GM21528 (cell line): ENCODE results near the gene MTHFR.

Source experiments
- ATAC-seq: cut with Tn5 transposase; IDR thresholded peaks from one replicate; pipeline ENCODE4 v1.9.1; 2021; ENCODE audit warnings: mild to moderate bottlenecking, moderate library complexity; ENCODE audit not compliant: unreplicated experiment, low FRiP score

Gene MTHFR

DNA sequence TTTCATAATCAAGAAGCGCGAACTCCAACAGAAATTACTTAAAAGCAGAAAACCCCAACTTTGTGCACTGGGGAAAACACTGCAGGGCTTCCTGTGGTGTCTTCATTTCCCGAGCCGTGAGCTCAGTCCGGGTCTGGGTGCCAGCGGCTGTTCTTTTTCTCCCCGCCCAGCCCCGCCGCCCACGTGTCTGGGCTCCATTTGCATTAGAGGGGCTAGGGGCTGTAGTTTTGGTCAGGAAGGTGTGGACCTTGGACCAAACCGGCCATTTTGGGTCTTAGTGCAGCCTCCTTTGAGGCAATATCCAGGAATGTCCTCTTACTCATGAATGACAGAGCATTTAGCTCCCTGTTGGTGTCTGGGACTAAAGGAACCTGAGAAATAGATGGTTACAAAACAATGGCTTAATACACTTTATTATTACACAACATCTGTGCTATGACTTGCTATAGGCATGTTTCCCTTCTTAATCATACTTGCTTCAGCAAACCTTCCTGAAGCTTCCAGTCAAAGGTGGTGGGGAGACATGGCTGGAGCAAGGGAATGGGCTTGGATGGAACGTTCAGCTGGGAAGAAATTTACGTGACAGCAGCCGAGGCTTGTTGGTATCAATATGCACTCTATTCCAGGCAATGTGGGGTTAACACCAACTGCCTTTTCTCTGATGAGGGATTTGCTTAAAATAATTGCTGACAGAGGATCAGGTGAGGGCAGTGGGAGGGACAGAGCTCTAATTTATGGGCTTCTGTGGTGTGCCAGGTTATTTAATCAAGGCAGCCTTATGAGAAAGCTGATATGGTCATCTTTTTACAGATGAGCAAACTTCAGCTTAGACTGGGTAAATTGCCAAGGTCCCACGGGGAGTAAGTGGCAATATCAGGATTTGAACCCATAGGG lies 68.8 kb downstream of the MTHFR start:
- ATAC-seq: peak; percentile 25

GRCh38 chr1:11735854-11736745 lies 69.7 kb downstream of the MTHFR start, which contains the start of gene AGTRAP:
TSS of gene AGTRAP (plus strand) at chr1:11736136. CDS start at chr1:11736209, 73 bp downstream.
- peak; percentile 62 for ATAC-seq
